Measurements from ENCODE around the gene TPST1.

The TPST1 gene

GRCh38 chr7:66250711-66251110 lies 45.6 kb downstream of the TPST1 start:
- no peak overlapping the region for H3K4me3 ChIP-seq (replicated peaks in 1 of 2; ENCODE audit: low read depth in 2 of 2, low read length in 2 of 2)
- peak; percentile 73 to 98 for DNase-seq (ENCODE audit: low read depth in 2 of 2)
- no peak for TF ChIP-seq CTCF (IDR thresholded peaks at IDR 0.05; ENCODE audit: low read depth, low read length)

GRCh38 chr7:66255534-66256100 lies 50.5 kb downstream of the TPST1 start:
- H3K4me3 ChIP-seq (replicated peaks in 1 of 2; ENCODE audit: low read depth in 2 of 2, low read length in 2 of 2): no peak overlapping the region
- peak; percentile 42 to 81 for DNase-seq (ENCODE audit: low read depth in 2 of 2)
- no peak for TF ChIP-seq CTCF (IDR thresholded peaks at IDR 0.05; ENCODE audit: low read depth, low read length)

- TF ChIP-seq CTCF (IDR thresholded peaks at IDR 0.05; ENCODE audit: low read depth, low read length): no peak
- no peak overlapping the region for H3K4me3 ChIP-seq (replicated peaks in 1 of 2; ENCODE audit: low read depth in 2 of 2, low read length in 2 of 2)
- DNase-seq (ENCODE audit: low read depth in 2 of 2): no peak
Measured at GRCh38 chr7:66256281-66256680, 51.1 kb downstream of the TPST1 start.

GRCh38 chr7:66257481-66257880 lies 52.3 kb downstream of the TPST1 start:
- DNase-seq (ENCODE audit: low read depth in 2 of 2): peak in 1 of 2 donors; percentile 44
- no peak for TF ChIP-seq CTCF (IDR thresholded peaks at IDR 0.05; ENCODE audit: low read depth, low read length)
- H3K4me3 ChIP-seq (replicated peaks in 1 of 2; ENCODE audit: low read depth in 2 of 2, low read length in 2 of 2): no peak overlapping the region

- TF ChIP-seq CTCF (IDR thresholded peaks at IDR 0.05; ENCODE audit: low read depth, low read length): no peak
- no peak overlapping the region for H3K4me3 ChIP-seq (replicated peaks in 1 of 2; ENCODE audit: low read depth in 2 of 2, low read length in 2 of 2)
Measured at GRCh38 chr7:66258409-66258808, 53.3 kb downstream of the TPST1 start.

GRCh38 chr7:66261941-66262340 lies 56.8 kb downstream of the TPST1 start:
- no peak for TF ChIP-seq CTCF (IDR thresholded peaks at IDR 0.05; ENCODE audit: low read depth, low read length)
- no peak overlapping the region for H3K4me3 ChIP-seq (replicated peaks in 1 of 2; ENCODE audit: low read depth in 2 of 2, low read length in 2 of 2)
- no peak for DNase-seq (ENCODE audit: low read depth in 2 of 2)

More at GRCh38 chr7:66258409-66258808, 53.3 kb downstream of the TPST1 start:
- peak; percentile 24 to 26 for DNase-seq (ENCODE audit: low read depth in 2 of 2)

GRCh38 chr7:66263936-66264335 lies 58.8 kb downstream of the TPST1 start:
- peak in 1 of 2 donors; percentile 62 for DNase-seq (ENCODE audit: low read depth in 2 of 2)
- TF ChIP-seq CTCF (IDR thresholded peaks at IDR 0.05; ENCODE audit: low read depth, low read length): no peak
- H3K4me3 ChIP-seq (replicated peaks in 1 of 2; ENCODE audit: low read depth in 2 of 2, low read length in 2 of 2): no peak overlapping the region
